GM13977 (cell line): ENCODE measurements around the gene KCND3.

ENCODE experiments used
- DNase-seq: peaks from one replicate; pipeline ENCODE4 v3.0.0; 2012; ENCODE audit warnings: low spot score
- CTCF ChIP-seq: IDR thresholded peaks from 2 replicates; pipeline ENCODE4 v1.5.1; 2012; ENCODE audit warnings: mild to moderate bottlenecking, control low read depth; ENCODE audit not compliant: insufficient read depth; ENCODE audit errors: extremely low read depth, missing control alignments
- in situ Hi-C: fragments of 300-500 bp; cut with MboI; formaldehyde crosslinking; loops from one replicate; pipeline ENCODE4 v1.12.0; 2022; ENCODE audit warnings: low sequenced_read_pairs, low pct_unique_long_range_greater_than_20kb, mixed read lengths, inconsistent platforms; ENCODE audit not compliant: unreplicated experiment

The KCND3 gene

GRCh38 chr1:111729946-111730681, 259.4 kb downstream of the KCND3 start:
- DNase-seq = no peak
- in situ Hi-C loops = no loop called here
- TF ChIP-seq CTCF = no peak

DNA sequence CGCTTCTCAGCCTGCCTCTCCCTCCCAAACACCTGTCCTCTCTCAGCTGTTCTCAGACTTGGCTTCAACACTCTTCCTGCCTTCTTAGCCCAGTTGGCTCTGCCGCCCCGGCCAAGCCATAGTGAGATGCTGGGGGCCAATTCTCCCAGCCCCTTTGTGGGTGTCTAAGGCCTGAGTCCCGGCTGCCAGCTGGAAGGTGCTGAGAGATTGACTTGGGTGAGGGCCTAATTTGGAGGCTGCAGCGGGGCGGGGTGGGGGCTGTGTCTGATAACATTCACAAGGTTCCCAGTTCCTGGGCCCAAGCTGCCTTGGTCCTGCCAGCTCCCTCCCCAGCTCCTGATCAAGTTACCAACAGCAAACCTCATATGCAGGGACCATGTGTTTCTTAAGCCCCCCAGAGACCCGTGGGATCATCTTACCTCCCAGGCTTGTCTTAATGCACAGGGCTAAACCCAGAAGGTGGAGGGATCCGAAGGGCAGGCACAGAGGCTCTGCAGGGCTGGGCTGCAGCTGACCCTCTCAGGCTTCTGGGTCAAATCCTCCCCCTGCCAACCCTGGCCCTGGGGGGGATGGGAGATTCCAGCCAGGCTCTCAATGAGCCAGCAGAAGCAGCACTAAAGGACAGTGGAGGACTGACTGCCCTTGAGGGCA, 260.1 kb downstream of the KCND3 start:
- in situ Hi-C loops = no loop called here
- no peak for TF ChIP-seq CTCF
- no peak for DNase-seq

DNA sequence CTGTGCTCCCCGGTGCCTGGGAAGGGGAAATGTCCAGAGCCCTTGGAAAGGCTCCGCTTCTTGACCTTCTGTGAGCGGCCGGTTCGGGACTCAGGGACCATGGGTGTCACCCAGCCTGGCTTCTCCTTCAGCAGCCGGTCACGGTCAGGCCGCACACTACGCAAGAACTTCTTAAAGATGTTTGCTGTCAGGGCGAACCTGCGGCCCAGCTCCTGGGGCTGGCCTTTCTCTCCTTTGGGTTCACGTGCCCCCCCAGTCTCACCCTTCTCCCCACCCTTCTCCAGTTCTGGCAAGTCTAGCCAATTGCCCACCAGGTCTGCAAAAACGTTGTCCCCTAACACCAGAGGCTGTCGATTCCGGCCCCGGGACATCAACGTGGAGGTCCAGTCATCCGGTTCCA, 262.4 kb downstream of the KCND3 start:
- no peak for TF ChIP-seq CTCF
- in situ Hi-C loops = no loop called here
- DNase-seq = no peak

GRCh38 chr1:111725192-111725591, 264.3 kb downstream of the KCND3 start:
- no peak for DNase-seq
- TF ChIP-seq CTCF = no peak
- in situ Hi-C loops = no loop called here

- in situ Hi-C loops = no loop called here
- no peak for DNase-seq
- TF ChIP-seq CTCF = no peak
Measured at GRCh38 chr1:111723871-111724270, 265.6 kb downstream of the KCND3 start.

- in situ Hi-C loops = no loop called here
- TF ChIP-seq CTCF = no peak
- no peak for DNase-seq
Measured at GRCh38 chr1:111723091-111723806, 266.2 kb downstream of the KCND3 start.
